PC-3 (cell line): ENCODE measurements around the gene PRR5L.

ENCODE experiments used
- EZH2 ChIP-seq: fragments of 300-600 bp; sonication (generic); IDR thresholded peaks from one replicate; pipeline ENCODE4 v1.6.1; 2017; ENCODE audit warnings: antibody characterized with exemption, mild to moderate bottlenecking, low read length; ENCODE audit not compliant: unreplicated experiment
- TF ChIP-seq, protein P1 (sequence below): fragments of 300-600 bp; sonication (generic); conservative IDR thresholded peaks from 2 replicates; pipeline ENCODE4 v1.5.1; 2017; ENCODE audit warnings: antibody characterized with exemption, low read depth, mild to moderate bottlenecking, low read length

- TF ChIP-seq, protein P1, sequence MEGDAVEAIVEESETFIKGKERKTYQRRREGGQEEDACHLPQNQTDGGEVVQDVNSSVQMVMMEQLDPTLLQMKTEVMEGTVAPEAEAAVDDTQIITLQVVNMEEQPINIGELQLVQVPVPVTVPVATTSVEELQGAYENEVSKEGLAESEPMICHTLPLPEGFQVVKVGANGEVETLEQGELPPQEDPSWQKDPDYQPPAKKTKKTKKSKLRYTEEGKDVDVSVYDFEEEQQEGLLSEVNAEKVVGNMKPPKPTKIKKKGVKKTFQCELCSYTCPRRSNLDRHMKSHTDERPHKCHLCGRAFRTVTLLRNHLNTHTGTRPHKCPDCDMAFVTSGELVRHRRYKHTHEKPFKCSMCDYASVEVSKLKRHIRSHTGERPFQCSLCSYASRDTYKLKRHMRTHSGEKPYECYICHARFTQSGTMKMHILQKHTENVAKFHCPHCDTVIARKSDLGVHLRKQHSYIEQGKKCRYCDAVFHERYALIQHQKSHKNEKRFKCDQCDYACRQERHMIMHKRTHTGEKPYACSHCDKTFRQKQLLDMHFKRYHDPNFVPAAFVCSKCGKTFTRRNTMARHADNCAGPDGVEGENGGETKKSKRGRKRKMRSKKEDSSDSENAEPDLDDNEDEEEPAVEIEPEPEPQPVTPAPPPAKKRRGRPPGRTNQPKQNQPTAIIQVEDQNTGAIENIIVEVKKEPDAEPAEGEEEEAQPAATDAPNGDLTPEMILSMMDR, result no peak
- TF ChIP-seq EZH2, result no peak
Observed at GRCh38 chr11:36432738-36433137, 136.7 kb downstream of the PRR5L start.
